Astrocyte of the cerebellum (primary cell): ENCODE measurements around the gene FOXN3.
A peak's percentile ranks its signal among the peaks of the same experiment; 100 is the strongest.

ENCODE experiments used
- DNase-seq: peaks from one replicate; pipeline ENCODE4 v3.0.0-alpha.2; 2011; ENCODE audit warnings: low read depth
- H3K4me3 ChIP-seq: 2 replicates; pipeline ENCODE4 v1.5.1; 2011; ENCODE audit warnings: mild to moderate bottlenecking, low read depth, low read length, moderate library complexity
- CTCF ChIP-seq: IDR thresholded peaks from 2 replicates; pipeline ENCODE4 v1.5.1; 2012; ENCODE audit warnings: low read length, low read depth, moderate library complexity, mild to moderate bottlenecking; ENCODE audit errors: missing control alignments
- in situ Hi-C: cut with HindIII; loops from 2 replicates; pipeline ENCODE4 v1.10.0; 2017; ENCODE audit warnings: low sequenced_read_pairs

FOXN3 gene

GRCh38 chr14:89427426-89428172 lies 10.6 kb upstream of the FOXN3 start:
- TF ChIP-seq CTCF, result no peak
- DNase-seq, result no peak
- no peak overlapping the region for H3K4me3 ChIP-seq
- in situ Hi-C loops, result no loop called here

DNA sequence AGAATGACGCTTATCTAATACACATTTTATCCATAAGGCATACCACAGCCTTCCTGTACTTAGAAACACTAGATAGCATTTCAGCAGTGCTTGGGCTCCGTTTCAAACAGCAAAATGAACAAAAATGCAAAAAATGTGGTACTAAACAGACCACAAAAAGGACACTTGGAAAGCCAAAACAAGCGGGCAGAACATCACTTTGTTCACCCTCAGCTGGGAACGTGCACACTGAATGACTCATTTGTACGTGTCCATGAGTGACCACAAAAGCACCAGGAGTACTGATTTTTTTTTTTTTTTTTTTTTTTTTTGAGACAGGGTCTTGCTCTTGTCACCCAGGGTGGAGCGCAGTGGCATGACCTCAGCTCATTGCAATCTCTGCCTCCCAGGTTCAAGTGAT lies 8.9 kb upstream of the FOXN3 start:
- DNase-seq, result peak; percentile 97
- in situ Hi-C loops, result no loop called here
- no peak overlapping the region for H3K4me3 ChIP-seq
- TF ChIP-seq CTCF, result no peak

DNA sequence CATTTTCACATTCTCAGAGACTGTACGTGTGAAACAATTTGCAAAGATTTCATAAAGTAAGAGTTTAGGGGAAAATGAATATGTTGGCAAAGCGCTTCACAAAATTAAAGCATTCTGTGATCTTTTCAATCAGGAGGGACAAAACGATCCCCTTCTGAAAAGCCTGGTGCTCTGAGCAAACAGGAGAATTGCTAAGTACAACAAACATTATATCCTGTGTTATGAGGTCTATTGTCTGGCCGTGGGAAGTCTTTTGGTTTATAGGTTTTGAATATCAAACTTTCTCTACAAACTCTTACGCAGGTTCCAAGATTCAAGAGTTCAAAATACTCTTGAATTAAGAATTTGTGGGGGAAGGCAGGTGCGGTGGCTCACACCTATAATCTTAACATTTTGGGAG lies 7.2 kb upstream of the FOXN3 start:
- no peak overlapping the region for H3K4me3 ChIP-seq
- TF ChIP-seq CTCF, result no peak
- DNase-seq, result no peak
- in situ Hi-C loops, result no loop called here

DNA sequence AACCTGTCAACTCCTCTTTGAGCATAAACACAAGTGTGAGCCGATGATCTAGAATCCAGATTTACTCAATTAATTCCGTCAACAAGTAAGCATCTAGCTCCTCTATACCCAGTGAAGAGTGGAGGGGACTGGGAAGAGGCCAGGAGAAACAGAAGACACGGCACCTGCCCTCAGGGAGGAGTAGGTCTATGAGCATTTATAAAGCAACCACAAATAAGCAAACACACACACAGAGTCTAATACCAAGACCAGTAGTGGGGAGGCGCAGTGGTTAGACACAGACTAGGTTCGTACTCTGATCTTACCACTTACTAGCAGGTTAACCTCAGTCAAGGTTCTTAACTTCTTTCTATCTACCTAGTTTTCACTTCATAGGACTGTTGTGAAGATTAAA lies 5.9 kb upstream of the FOXN3 start:
- no peak for TF ChIP-seq CTCF
- DNase-seq, result no peak
- H3K4me3 ChIP-seq, result no peak overlapping the region
- in situ Hi-C loops, result no loop called here

GRCh38 chr14:89422181-89422951 lies 5.3 kb upstream of the FOXN3 start:
- in situ Hi-C loops, result no loop called here
- TF ChIP-seq CTCF, result no peak
- no peak overlapping the region for H3K4me3 ChIP-seq
- no peak for DNase-seq

DNA sequence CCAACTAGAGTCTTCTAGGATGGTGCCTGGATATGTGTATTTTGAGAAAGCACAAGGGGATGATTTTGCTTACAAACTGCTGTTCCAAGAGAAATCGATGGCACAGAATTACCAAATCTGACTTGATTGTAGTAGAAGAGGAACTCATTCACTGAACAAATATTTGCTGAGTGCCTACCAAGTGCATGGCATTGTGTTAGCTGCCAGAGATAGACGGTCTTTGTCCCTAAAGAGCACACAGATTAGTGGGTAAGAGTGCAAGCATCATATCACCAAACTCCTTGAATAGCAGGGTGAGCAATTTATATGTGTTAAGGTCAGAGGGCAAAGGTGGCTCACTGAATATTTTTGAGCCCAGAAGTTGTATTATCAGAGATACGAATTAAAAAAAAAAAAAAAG lies 3.5 kb upstream of the FOXN3 start:
- no peak for TF ChIP-seq CTCF
- H3K4me3 ChIP-seq, result no peak overlapping the region
- in situ Hi-C loops, result no loop called here
- no peak for DNase-seq
